OCI-LY7 (cell line): Measurements from ENCODE around the gene M1AP. TPM values are rescaled to one million over a fixed set of nuclear protein-coding genes. Genes with fewer than 3 reads are reported as not detected.

Experiments used
- BruUV-seq: library from RNA; stranded (reverse); fragments of 400-500 nt; replicated peaks from 2 replicates; lab custom pipeline; 2021; lab: Mats Ljungman, UMichigan
- CTCF ChIA-PET: fragments of 300-600 bp; sonication (Branson Sonifier 250); formaldehyde crosslinking; loops from one replicate; lab custom pipeline; 2022; ENCODE audit warnings: antibody characterized with exemption; ENCODE audit not compliant: unreplicated experiment; lab: Charles Lee
- POLR2A ChIA-PET: fragments of 300-600 bp; sonication (Branson Sonifier 250); formaldehyde crosslinking; loops from one replicate; lab custom pipeline; 2022; ENCODE audit warnings: antibody characterized with exemption; lab: Charles Lee
- DNase-seq: peaks from one replicate; pipeline ENCODE4 v3.0.0-alpha.2; 2015; ENCODE audit warnings: low spot score
- H2AFZ ChIP-seq: fragments of 200-600 bp; sonication (generic), shearing (Covaris generic); 2 replicates; pipeline ENCODE4 v1.6.1; 2014; ENCODE audit warnings: mild to moderate bottlenecking, antibody characterized with exemption, low read length, moderate library complexity
- H3K27ac ChIP-seq: fragments of 200-600 bp; sonication (generic); 2 replicates; pipeline ENCODE4 v1.5.1; 2014; ENCODE audit warnings: mixed run types, low read depth, mild to moderate bottlenecking, moderate library complexity, low read length, inconsistent platforms; ENCODE audit not compliant: poor library complexity, severe bottlenecking
- H3K36me3 ChIP-seq: fragments of 200-600 bp; sonication (generic); 2 replicates; pipeline ENCODE4 v1.6.1; 2014; ENCODE audit warnings: mild to moderate bottlenecking, antibody characterized with exemption, low read length, moderate library complexity, mixed read lengths; ENCODE audit not compliant: insufficient read depth
- H3K4me1 ChIP-seq: fragments of 200-600 bp; sonication (generic); 2 replicates; pipeline ENCODE4 v1.5.1; 2014; ENCODE audit warnings: mild to moderate bottlenecking, low read length; ENCODE audit not compliant: insufficient read depth, poor library complexity, severe bottlenecking
- H3K4me2 ChIP-seq: fragments of 200-600 bp; sonication (generic); 2 replicates; pipeline ENCODE4 v1.6.1; 2014; ENCODE audit warnings: mild to moderate bottlenecking, low read length
- H3K4me3 ChIP-seq: fragments of 200-600 bp; sonication (generic); 2 replicates; pipeline ENCODE4 v1.5.1; 2014; ENCODE audit warnings: mild to moderate bottlenecking, low read depth, low read length; ENCODE audit not compliant: poor library complexity, severe bottlenecking
- H3K79me2 ChIP-seq: fragments of 200-600 bp; sonication (generic); 2 replicates; pipeline ENCODE4 v1.6.1; 2016; ENCODE audit warnings: low read depth, mild to moderate bottlenecking, low read length, moderate library complexity, mixed read lengths; ENCODE audit not compliant: insufficient read depth
- H3K9me2 ChIP-seq: fragments of 200-600 bp; sonication (generic); 2 replicates; pipeline ENCODE4 v1.6.1; 2016; ENCODE audit warnings: mild to moderate bottlenecking, low read length, mixed read lengths; ENCODE audit not compliant: insufficient read depth
- H3K9me3 ChIP-seq: fragments of 200-600 bp; sonication (generic); 2 replicates; pipeline ENCODE4 v1.6.1; 2014; ENCODE audit warnings: mild to moderate bottlenecking, mixed run types, low read length, mixed read lengths
- H4K20me1 ChIP-seq: fragments of 200-600 bp; sonication (generic); 2 replicates; pipeline ENCODE4 v1.6.1; 2014; ENCODE audit warnings: mild to moderate bottlenecking, antibody characterized with exemption, low read length, moderate library complexity, mixed read lengths; ENCODE audit not compliant: insufficient read depth
- CTCF ChIP-seq: fragments of 200-600 bp; sonication (generic); conservative IDR thresholded peaks from 2 replicates; pipeline ENCODE4 v1.5.1; 2014; ENCODE audit warnings: mild to moderate bottlenecking, antibody characterized with exemption, low read length, moderate library complexity, mixed read lengths
- EZH2phosphoT487 ChIP-seq: fragments of 200-600 bp; sonication (generic); IDR thresholded peaks from 2 replicates; pipeline ENCODE4 v1.6.1; 2018; ENCODE audit warnings: low read depth, borderline replicate concordance, mild to moderate bottlenecking, mixed run types, antibody characterized with exemption, low read length, moderate library complexity, mixed read lengths
- intact Hi-C: fragments of 100-400 bp; cut with micrococcal nuclease; formaldehyde crosslinking; loops from one replicate; pipeline ENCODE4 v1.10.0; 2022; ENCODE audit not compliant: unreplicated experiment
- total RNA-seq, 2 experiments: library from RNA; depleted of rRNA in 1 of 2; stranded (reverse); fragments of >200 nt in 1 of 2; shearing (Covaris generic) in 1 of 2; gene quantifications; 2 replicates each; pipeline ENCODE4 v1.2.3, GENCODE V29; 2014 to 2022

The M1AP gene
- total RNA-seq, 2 experiments from 2014 or later: not detected

- H3K9me3 ChIP-seq: no peaks in the 10 kb centered on the region
- no peak overlapping the region for H3K4me3 ChIP-seq
- H4K20me1 ChIP-seq: no peaks in the 10 kb centered on the region
- no peak overlapping the region for H3K27ac ChIP-seq
- no peaks in the 10 kb centered on the region for H3K36me3 ChIP-seq
- POLR2A ChIA-PET: no interaction called here
- H3K9me2 ChIP-seq: no peaks in the 10 kb centered on the region
- no peak for DNase-seq
- H3K79me2 ChIP-seq: no peaks in the 10 kb centered on the region
- intact Hi-C loops: no loop called here
- no TSS peak for BruUV-seq
- CTCF ChIA-PET: no interaction called here
- H2AFZ ChIP-seq: no peak overlapping the region
- H3K4me1 ChIP-seq: no peaks in the 10 kb centered on the region
- TF ChIP-seq CTCF (no peak), EZH2phosphoT487 (no peak)
- H3K4me2 ChIP-seq: no peak overlapping the region
Measured at GRCh38 chr2:74540291-74540690, 107.8 kb downstream of the M1AP start.

GRCh38 chr2:74538881-74539339 lies 109.2 kb downstream of the M1AP start:
- no TSS peak for BruUV-seq
- no peaks in the 10 kb centered on the region for H3K4me1 ChIP-seq
- no peaks in the 10 kb centered on the region for H3K9me3 ChIP-seq
- no peaks in the 10 kb centered on the region for H4K20me1 ChIP-seq
- no peak for DNase-seq
- TF ChIP-seq EZH2phosphoT487 (no peak), CTCF (no peak)
- intact Hi-C loops: no loop called here
- POLR2A ChIA-PET: no interaction called here
- no peak overlapping the region for H3K27ac ChIP-seq
- no peaks in the 10 kb centered on the region for H3K9me2 ChIP-seq
- no peak overlapping the region for H3K4me3 ChIP-seq
- H2AFZ ChIP-seq: no peak overlapping the region
- H3K79me2 ChIP-seq: no peaks in the 10 kb centered on the region
- no peak overlapping the region for H3K4me2 ChIP-seq
- H3K36me3 ChIP-seq: no peaks in the 10 kb centered on the region
- CTCF ChIA-PET: no interaction called here

GRCh38 chr2:74537140-74537539 lies 111.0 kb downstream of the M1AP start:
- POLR2A ChIA-PET: no interaction called here
- no peak for DNase-seq
- H3K36me3 ChIP-seq: peaks cover 14% of the 10 kb centered on the region; the same call in 1 of the 2 replicates
- no peaks in the 10 kb centered on the region for H3K79me2 ChIP-seq
- H4K20me1 ChIP-seq: no peaks in the 10 kb centered on the region
- no peak for TF ChIP-seq CTCF
- no peak for TF ChIP-seq EZH2phosphoT487
- CTCF ChIA-PET: no interaction called here
- no peak overlapping the region for H3K4me3 ChIP-seq
- BruUV-seq: no TSS peak
- peaks cover under 1% of the 10 kb centered on the region for H3K4me1 ChIP-seq
- no peak overlapping the region for H3K27ac ChIP-seq
- no peak overlapping the region for H2AFZ ChIP-seq
- H3K4me2 ChIP-seq: no peak overlapping the region
- no peaks in the 10 kb centered on the region for H3K9me2 ChIP-seq
- no peaks in the 10 kb centered on the region for H3K9me3 ChIP-seq
- intact Hi-C loops: no loop called here
